GM21528 (cell line): ENCODE data around the gene TSPAN13.
"Not testable (repeated sequence)": the region's sequence is repeated elsewhere in the genome, so short reads cannot be mapped to it uniquely, and the experiment has no call there.

ENCODE experiments used
- ATAC-seq: cut with Tn5 transposase; IDR thresholded peaks from one replicate; pipeline ENCODE4 v1.9.1; 2021; ENCODE audit warnings: mild to moderate bottlenecking, moderate library complexity; ENCODE audit not compliant: unreplicated experiment, low FRiP score

The TSPAN13 gene

GRCh38 chr7:16740623-16740953 is 13.0 kb upstream of the TSPAN13 start:
- no peak for ATAC-seq

GRCh38 chr7:16740996-16741395 is 12.6 kb upstream of the TSPAN13 start:
- ATAC-seq: no peak

- ATAC-seq: no peak
These were observed 11.9 kb upstream of the TSPAN13 start for GRCh38 chr7:16741676-16742075.

DNA sequence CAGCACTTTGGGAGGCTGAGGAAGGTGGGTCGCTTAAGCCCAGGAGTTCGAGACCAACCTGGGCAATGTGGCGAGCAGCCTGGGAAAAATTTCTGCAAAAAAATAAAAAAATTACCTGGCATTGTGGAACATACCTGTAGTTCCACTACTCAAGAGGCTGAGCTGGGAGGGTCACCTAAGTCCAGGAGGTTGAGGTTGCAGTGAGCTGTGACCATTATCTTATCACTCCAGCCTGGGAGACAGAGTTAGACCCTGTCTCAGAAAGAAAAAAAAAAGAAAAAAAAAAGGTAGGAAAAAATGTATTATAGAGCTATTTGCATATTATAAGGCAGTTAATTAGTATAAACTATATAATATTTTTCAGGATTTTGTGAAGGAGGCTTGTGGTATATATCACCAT is 11.0 kb upstream of the TSPAN13 start:
- ATAC-seq: no peak

GRCh38 chr7:16743236-16743635 is 10.3 kb upstream of the TSPAN13 start:
- no peak for ATAC-seq

- no peak for ATAC-seq
These were observed 8.9 kb upstream of the TSPAN13 start for GRCh38 chr7:16744518-16745250.

DNA sequence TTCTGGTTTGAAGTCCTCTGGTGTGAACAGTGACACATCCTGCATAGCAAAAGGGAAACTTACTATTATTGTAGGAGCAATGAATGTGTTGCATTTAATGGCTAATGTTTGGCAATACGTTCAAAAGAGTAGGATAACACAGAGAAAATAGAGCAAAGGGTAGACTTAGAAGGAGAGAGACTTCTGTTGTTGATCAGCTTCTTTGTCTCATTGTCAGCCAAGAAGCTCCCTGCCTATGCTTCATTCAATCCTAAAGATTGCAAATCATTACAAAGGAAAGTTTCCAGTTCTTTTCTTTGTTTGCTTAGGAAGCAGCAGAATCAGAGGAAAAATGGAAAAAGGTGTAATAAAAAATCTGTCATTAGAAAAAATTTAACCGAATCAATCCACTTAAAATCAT is 7.9 kb upstream of the TSPAN13 start:
- no peak for ATAC-seq

DNA sequence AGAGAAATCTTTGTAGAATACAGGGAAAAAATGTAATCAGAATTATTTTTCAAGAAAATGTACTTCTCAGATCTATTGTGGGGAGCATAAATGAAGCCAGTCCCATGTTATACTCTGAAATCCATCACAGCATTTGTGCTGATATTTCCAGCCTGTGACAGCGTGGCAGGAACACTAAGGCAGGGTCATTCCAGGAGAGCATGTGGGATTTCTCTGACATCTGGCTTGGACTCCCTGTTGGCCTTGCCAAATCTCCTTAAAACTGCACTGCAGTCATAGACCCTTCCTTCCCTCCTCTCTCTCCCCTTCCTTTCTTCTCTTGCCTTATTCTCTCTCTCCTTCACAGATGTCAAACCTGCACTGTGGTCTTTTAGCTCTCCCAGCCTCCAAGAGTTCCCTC is 6.5 kb upstream of the TSPAN13 start:
- no peak for ATAC-seq

DNA sequence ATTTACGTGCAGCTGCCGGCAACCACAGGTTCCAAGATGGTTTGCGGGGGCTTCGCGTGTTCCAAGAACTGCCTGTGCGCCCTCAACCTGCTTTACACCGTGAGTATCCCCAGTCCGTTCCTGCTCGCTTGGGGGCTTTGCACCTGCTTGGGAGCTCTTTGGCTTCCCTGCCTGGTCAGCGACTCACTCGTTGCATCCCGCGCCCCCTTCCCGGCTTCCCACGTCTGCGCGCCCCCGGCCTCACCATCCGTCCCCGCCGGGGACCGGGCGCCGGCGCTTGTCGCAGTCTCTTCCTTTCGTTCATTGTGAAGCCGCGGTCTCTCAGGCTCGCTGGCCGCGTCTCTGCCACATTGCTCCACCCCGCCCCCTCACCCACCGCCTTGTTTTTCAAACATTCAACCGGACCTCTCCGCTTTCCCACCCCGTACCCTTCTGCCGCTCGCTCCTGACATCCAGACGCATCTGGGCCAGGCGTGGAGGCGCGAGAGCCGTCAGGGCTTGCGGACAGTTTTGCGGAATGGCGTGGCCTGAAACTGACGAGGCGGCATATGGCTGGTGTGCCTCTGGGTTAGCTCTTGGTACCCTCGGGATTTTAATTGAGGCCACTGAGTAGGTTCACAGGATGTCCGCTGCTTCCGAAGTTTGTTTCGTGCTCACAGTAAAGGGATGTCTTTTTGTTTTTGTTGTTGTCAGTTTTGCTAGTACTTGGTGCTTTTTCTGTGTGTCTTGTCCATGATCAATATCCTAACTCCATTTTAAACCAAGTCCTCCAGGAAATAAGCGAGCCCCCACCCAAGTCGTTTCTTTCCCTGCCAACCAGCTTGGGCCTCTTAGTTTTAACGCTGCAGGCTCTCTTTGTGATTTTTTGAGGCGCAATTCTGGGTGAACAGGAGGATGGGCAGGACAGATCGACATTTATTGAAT is 639 bp downstream of the TSPAN13 start:
- ATAC-seq: no peak

- no peak for ATAC-seq
These were observed 1.3 kb downstream of the TSPAN13 start for GRCh38 chr7:16754856-16755317.

DNA sequence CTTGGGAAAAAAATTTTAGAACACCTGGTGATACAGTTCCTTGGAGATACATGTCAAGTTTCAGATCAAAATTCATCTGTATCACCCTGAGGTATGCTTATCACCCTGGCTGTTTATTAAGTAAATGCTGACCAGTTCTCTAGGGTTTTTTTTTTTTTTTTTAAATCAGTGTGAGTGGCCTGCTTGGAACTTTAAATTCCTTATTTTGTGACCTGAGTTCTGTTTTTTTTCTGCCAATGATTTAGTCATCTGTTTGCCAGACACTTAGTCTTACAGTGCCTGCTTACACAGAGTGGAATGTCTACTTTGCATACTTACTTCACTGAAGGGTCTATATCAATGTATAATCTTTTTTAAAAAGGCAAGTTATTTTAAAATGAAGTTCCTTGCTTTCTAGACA is 1.8 kb downstream of the TSPAN13 start:
- ATAC-seq: no peak

- ATAC-seq: no peak
These were observed 4.5 kb downstream of the TSPAN13 start for GRCh38 chr7:16758036-16758435.

GRCh38 chr7:16758631-16759611 is 5.4 kb downstream of the TSPAN13 start:
- ATAC-seq: no peak

- ATAC-seq: no peak
These were observed 6.3 kb downstream of the TSPAN13 start for GRCh38 chr7:16759840-16760239.

- ATAC-seq: no peak
These were observed 8.6 kb downstream of the TSPAN13 start for GRCh38 chr7:16762177-16762576.

GRCh38 chr7:16764942-16765341 is 11.4 kb downstream of the TSPAN13 start:
- ATAC-seq: no peak

DNA sequence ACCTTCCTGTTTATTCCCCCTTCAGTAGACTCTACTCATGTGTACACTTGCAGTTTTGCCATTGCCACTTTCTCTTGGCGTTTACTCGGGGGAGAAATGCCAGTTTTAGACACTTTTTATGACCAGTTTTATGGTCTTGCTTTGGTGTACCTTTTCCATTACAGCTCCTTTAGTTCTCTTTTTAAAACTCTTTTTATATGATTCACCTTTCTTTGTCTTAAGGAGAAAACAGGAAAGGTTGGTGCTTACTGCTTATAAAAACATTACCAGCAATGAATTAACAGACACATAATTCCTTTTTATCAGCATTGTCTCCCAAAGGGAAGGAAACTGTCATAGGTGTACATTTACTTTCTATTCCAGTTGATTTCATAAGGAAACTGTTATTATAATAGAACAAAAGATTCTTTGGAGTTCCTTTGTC is 11.9 kb downstream of the TSPAN13 start:
- no peak for ATAC-seq

DNA sequence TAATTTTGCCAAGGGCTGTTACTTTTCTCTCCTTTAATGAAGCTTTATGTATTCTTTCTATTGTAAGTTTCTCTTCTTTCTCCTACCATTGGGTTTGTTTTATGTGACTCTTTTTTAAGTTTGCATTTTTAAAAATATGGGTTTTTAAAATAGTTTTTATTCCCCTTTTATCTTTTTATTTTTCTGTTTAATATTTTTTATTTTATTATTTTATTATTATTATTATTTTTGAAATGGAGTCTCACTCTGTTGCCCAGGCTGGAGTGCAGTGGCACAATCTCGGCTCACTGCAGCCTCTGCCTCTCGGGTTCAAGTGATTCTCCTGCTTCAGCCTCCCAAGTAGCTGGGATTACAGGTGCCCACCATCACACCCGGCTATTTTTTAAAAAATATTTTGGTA is 16.4 kb downstream of the TSPAN13 start:
- ATAC-seq: not testable (repeated sequence)

DNA sequence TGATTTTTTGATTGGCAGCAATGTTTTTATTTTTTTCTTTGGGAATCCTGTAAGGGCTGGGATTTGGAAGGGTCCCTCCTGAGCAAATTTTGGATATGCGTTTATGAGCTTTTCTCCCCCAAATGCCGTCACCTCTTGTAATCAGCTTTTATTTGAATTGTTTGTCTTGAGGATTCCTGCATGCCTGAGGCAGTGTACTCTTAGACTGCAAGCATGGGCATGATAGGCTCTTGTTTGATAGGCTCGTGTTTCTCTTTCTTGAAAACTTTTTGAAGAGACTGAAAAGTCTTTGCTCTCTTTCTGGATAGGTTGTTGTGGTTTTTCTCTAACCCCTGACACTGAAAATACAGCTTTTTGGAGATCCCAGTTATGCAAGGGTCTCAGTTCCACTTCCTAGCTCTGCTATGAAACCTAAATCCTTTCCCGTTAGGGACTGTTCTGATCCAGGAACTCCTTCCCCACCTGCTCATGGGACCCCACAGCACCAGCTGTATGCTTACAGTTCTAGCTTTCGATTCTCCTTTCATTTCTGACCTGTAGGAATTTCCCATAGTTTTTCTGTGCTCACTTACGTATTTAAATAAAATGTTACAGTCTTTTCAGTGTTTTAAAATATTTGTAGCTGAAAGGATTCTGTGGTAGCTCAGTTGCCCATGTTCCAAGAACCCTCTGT is 17.2 kb downstream of the TSPAN13 start:
- no peak for ATAC-seq

DNA sequence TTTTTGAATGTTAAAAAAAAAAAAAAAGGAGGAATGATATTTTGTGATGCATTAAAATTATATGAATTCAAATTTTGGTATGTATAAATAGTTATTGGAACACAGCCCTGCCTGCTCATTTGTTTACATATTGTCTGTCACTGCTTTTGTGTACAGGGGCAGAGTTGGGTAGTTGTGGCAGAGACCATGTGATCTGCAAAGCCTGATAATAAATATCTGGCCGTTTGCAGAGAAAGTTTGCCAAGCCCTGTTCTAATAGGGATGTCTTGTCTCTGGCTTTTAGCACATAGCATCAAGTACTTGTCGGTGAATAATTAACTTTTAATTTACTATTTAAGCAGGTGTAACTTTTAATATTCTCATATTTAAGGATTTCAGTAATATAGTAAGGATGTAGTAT is 19.8 kb downstream of the TSPAN13 start:
- no peak for ATAC-seq
